Mesenchymal stem cell (in vitro differentiated cells and primary cell): ENCODE results near the gene OGFOD2.
A peak's percentile ranks its signal among the peaks of the same experiment; 100 is the strongest.

ENCODE experiments used
- DNase-seq: peaks from one replicate; pipeline ENCODE4 v3.0.0-alpha.2; 2013
- H2AFZ ChIP-seq: one replicate; pipeline ENCODE4 v1.6.1; 2013; ENCODE audit warnings: low read depth, mild to moderate bottlenecking, control low read depth, inconsistent platforms, low read length, moderate library complexity
- H2AK5ac ChIP-seq: 2 replicates; pipeline ENCODE4 v1.6.1; 2013; ENCODE audit warnings: low read length, moderate library complexity, mild to moderate bottlenecking, inconsistent platforms; ENCODE audit not compliant: severe bottlenecking
- H2BK120ac ChIP-seq: one replicate; pipeline ENCODE4 v1.6.1; 2013; ENCODE audit warnings: low read depth, mild to moderate bottlenecking, inconsistent platforms, low read length, moderate library complexity
- H2BK12ac ChIP-seq, 2 experiments: one replicate each; pipeline ENCODE4 v1.6.1; 2013; ENCODE audit warnings: inconsistent platforms in 2 of 2, low read length in 2 of 2, mild to moderate bottlenecking in 2 of 2, moderate library complexity in 2 of 2, control low read depth in 1 of 2
- H2BK15ac ChIP-seq: one replicate; pipeline ENCODE4 v1.6.1; 2013; ENCODE audit warnings: mild to moderate bottlenecking, low read depth, inconsistent platforms; ENCODE audit not compliant: poor library complexity, severe bottlenecking
- H2BK5ac ChIP-seq: 2 replicates; pipeline ENCODE4 v1.6.1; 2013; ENCODE audit warnings: low read depth, mild to moderate bottlenecking, low read length, control low read depth, inconsistent platforms; ENCODE audit not compliant: poor library complexity, severe bottlenecking
- H3K14ac ChIP-seq, 2 experiments: one replicate each; pipeline ENCODE4 v1.6.1; 2013; ENCODE audit warnings: inconsistent platforms in 2 of 2, low read length in 2 of 2, control low read depth in 1 of 2, mild to moderate bottlenecking in 1 of 2, moderate library complexity in 1 of 2
- H3K18ac ChIP-seq, 2 experiments: one replicate each; pipeline ENCODE4 v1.6.1; 2013; ENCODE audit warnings: inconsistent platforms in 2 of 2, low read length in 2 of 2, control low read depth in 1 of 2, low read depth in 1 of 2, mild to moderate bottlenecking in 1 of 2
- H3K23ac ChIP-seq, 2 experiments: one replicate each; pipeline ENCODE4 v1.6.1; 2013; ENCODE audit warnings: inconsistent platforms in 2 of 2, low read length in 2 of 2, mild to moderate bottlenecking in 2 of 2, moderate library complexity in 2 of 2, control low read depth in 1 of 2
- H3K27ac ChIP-seq: 2 replicates; pipeline ENCODE4 v1.5.1; 2013; ENCODE audit warnings: mild to moderate bottlenecking, moderate library complexity, low read length, control low read depth, inconsistent platforms; ENCODE audit not compliant: poor library complexity, severe bottlenecking
- H3K27me3 ChIP-seq, 2 experiments: 2 replicates each; pipeline versions ENCODE4 v1.6.1 to v1.7.0; 2013; ENCODE audit warnings: low read length in 2 of 2, mild to moderate bottlenecking in 2 of 2, moderate library complexity in 2 of 2, control low read depth in 1 of 2, inconsistent platforms in 1 of 2; ENCODE audit not compliant: control insufficient read depth in 1 of 2, insufficient read depth in 1 of 2
- H3K36me3 ChIP-seq, 2 experiments: 2 replicates each; pipeline versions ENCODE4 v1.6.1 to v1.7.0; 2013; ENCODE audit warnings: low read length in 2 of 2, control low read depth in 1 of 2, inconsistent platforms in 1 of 2, low read depth in 1 of 2, mild to moderate bottlenecking in 1 of 2; ENCODE audit not compliant: insufficient read depth in 2 of 2, control insufficient read depth in 1 of 2
- H3K4ac ChIP-seq, 2 experiments: one replicate each; pipeline ENCODE4 v1.6.1; 2013; ENCODE audit warnings: inconsistent platforms in 2 of 2, low read length in 2 of 2, mild to moderate bottlenecking in 2 of 2, moderate library complexity in 2 of 2, control low read depth in 1 of 2, low read depth in 1 of 2
- H3K4me1 ChIP-seq: 2 replicates; pipeline ENCODE4 v1.6.1; 2013; ENCODE audit warnings: low read depth, low read length, control low read depth; ENCODE audit not compliant: control insufficient read depth, insufficient read depth
- H3K4me2 ChIP-seq: 2 replicates; pipeline ENCODE4 v1.6.1; 2013; ENCODE audit warnings: low read length, mild to moderate bottlenecking, inconsistent platforms; ENCODE audit not compliant: poor library complexity, severe bottlenecking
- H3K4me3 ChIP-seq, 2 experiments: 2 replicates each; pipeline versions ENCODE4 v1.5.1 to v1.7.0; 2013; ENCODE audit warnings: low read length in 2 of 2, mild to moderate bottlenecking in 2 of 2, control low read depth in 1 of 2, low read depth in 1 of 2; ENCODE audit not compliant: insufficient read depth in 1 of 2
- H3K79me1 ChIP-seq: replicated peaks from 2 replicates; pipeline ENCODE4 v1.6.1; 2013; ENCODE audit warnings: mild to moderate bottlenecking, control low read depth, low read length, inconsistent platforms; ENCODE audit not compliant: poor library complexity, severe bottlenecking
- H3K9ac ChIP-seq: 2 replicates; pipeline ENCODE4 v1.7.0; 2013; ENCODE audit warnings: mild to moderate bottlenecking, low read length, moderate library complexity
- H3K9me3 ChIP-seq: 2 replicates; pipeline ENCODE4 v1.7.0; 2013; ENCODE audit warnings: mild to moderate bottlenecking, low read length; ENCODE audit not compliant: control insufficient read depth
- H4K8ac ChIP-seq: one replicate; pipeline ENCODE4 v1.6.1; 2013; ENCODE audit warnings: inconsistent platforms, mild to moderate bottlenecking, low read length, moderate library complexity
- H4K91ac ChIP-seq: one replicate; pipeline ENCODE4 v1.6.1; 2013; ENCODE audit warnings: mild to moderate bottlenecking, low read length, inconsistent platforms
- WGBS: methylation state at CpG from one replicate; pipeline ENCODE4 v1.1.7; 2013; ENCODE audit warnings: mixed read lengths; 5-methylcytosine and 5-hydroxymethylcytosine counted together

The OGFOD2 gene

DNA sequence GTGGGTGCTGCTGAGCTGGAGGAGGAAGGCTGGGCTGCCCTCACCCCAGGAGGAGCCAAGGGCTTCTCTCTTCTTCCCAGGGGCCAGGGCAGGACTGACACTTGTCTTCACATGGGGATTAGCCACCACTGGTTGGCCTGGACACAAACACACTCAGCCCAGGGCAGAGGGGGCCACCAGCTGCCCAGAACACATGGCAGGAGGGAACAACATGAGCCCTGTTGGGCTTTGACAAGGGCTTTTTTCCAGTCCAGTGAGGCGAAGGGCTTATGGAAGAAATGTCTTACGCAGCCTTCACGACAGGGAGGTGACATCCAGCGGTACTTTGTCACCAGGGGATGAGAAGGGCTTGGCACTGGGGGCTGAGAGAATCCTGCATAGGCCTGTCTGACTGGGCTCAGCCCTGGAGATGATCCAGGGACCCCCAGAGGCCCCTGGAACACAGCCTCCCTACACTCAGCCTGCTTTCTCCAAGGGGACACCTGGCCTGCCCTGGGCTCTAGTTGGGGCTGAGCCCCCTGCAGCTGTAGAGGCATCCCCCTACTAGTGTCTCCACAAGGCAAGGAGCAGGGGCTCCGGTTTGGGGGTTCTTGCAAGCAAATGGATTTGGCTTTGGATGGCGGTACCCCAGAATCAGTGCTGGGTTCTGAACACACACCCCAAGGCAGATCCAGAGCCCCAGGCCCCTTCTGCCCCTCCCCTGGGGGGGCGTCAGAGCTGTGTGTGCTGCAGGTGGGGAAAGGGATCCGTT lies 24.3 kb downstream of the OGFOD2 start:
- H4K91ac ChIP-seq, result no peak overlapping the region
- no peak for DNase-seq
- H2AK5ac ChIP-seq, result no peak overlapping the region
- H3K36me3 ChIP-seq, result peaks cover 32 to 49% of the 10 kb centered on the region in 2 experiments
- no peak overlapping the region for H3K4me2 ChIP-seq
- no peak overlapping the region for H2BK15ac ChIP-seq
- H2AFZ ChIP-seq, result no peak overlapping the region
- H2BK5ac ChIP-seq, result no peak overlapping the region
- H3K4me1 ChIP-seq, result peaks cover 5% of the 10 kb centered on the region
- H2BK12ac ChIP-seq, result no peak overlapping the region
- H3K18ac ChIP-seq, result no peak overlapping the region
- no peaks in the 10 kb centered on the region for H3K9me3 ChIP-seq
- H2BK120ac ChIP-seq, result no peak overlapping the region
- H3K27ac ChIP-seq, result no peak overlapping the region
- H3K23ac ChIP-seq, result no peak overlapping the region
- no peak overlapping the region for H4K8ac ChIP-seq
- 94% methylated on average over 6 of the region's 8 CpGs for WGBS
- no peak overlapping the region for H3K4me3 ChIP-seq
- H3K27me3 ChIP-seq, result no peaks in the 10 kb centered on the region
- H3K79me1 ChIP-seq, result no peaks in the 10 kb centered on the region
- H3K14ac ChIP-seq, result no peak overlapping the region
- H3K4ac ChIP-seq, result no peak overlapping the region
- H3K9ac ChIP-seq, result no peak overlapping the region

DNA sequence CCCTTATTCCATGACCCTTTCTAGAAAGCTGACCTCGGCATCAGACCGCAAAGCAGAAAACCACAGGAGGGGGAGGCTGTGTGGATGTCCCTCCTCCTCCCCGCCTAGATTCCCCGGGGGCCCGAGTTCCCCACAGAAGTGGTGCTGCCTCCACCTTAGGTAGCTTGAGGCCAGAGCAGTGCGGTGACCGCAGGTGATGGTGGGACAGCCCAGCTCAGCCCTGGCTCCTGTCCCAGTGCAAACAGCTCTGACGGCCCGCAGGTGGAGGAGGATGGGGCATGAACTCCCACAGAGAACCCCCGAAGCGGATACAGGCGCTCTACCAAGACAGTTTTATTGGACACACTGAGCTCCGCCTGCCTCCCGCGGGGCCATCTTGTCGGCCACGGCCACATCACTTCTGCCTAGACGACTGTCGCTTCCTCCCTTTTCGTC lies 25.0 kb downstream of the OGFOD2 start:
- no peak overlapping the region for H3K14ac ChIP-seq
- no peak overlapping the region for H2AK5ac ChIP-seq
- no peak overlapping the region for H2BK5ac ChIP-seq
- no peak overlapping the region for H2AFZ ChIP-seq
- H4K8ac ChIP-seq, result no peak overlapping the region
- no peak overlapping the region for H2BK120ac ChIP-seq
- H3K27me3 ChIP-seq, result no peaks in the 10 kb centered on the region
- no peak overlapping the region for H2BK15ac ChIP-seq
- no peaks in the 10 kb centered on the region for H3K9me3 ChIP-seq
- no peaks in the 10 kb centered on the region for H3K79me1 ChIP-seq
- H3K27ac ChIP-seq, result no peak overlapping the region
- peaks cover 35 to 49% of the 10 kb centered on the region in 2 experiments for H3K36me3 ChIP-seq
- no peak overlapping the region for H2BK12ac ChIP-seq
- peaks cover 5% of the 10 kb centered on the region for H3K4me1 ChIP-seq
- H3K4ac ChIP-seq, result no peak overlapping the region
- DNase-seq, result no peak
- no peak overlapping the region for H4K91ac ChIP-seq
- H3K9ac ChIP-seq, result no peak overlapping the region
- no peak overlapping the region for H3K4me2 ChIP-seq
- WGBS, result 95% methylated on average over 18 of the region's 20 CpGs
- H3K23ac ChIP-seq, result no peak overlapping the region
- H3K18ac ChIP-seq, result no peak overlapping the region
- peak overlapping the region in 1 of 2 experiments; percentile 9 for H3K4me3 ChIP-seq

DNA sequence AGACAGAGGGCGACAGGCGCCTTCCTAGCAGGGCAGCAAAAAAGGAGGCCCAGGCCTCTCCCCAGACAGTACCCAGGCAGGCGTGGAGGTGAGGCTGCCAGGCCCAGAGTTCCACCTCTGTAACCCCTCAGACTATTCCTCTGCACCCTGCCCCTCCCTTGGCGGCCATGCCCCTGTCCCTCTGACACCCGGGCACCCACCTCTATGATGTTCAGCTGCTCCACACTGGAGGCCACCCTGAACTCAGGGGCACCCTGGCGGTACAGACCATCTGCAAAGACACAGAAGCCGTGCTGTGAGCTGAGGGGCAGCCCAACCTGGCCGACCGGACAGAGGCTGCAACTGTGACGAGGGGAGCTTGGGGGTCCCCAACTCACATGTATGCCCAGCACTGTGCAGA lies 25.5 kb downstream of the OGFOD2 start:
- Histone ChIP-seq H3K23ac (no peak overlapping the region), H3K27ac (no peak overlapping the region), H4K91ac (no peak overlapping the region), H2AFZ (no peak overlapping the region), H3K18ac (no peak overlapping the region), H4K8ac (no peak overlapping the region), H2BK15ac (no peak overlapping the region), H3K4me1 (peaks cover 5% of the 10 kb centered on the region), H3K9ac (no peak overlapping the region), H3K9me3 (no peaks in the 10 kb centered on the region), H3K4me2 (no peak overlapping the region), H3K4me3 (no peak overlapping the region), H3K79me1 (no peaks in the 10 kb centered on the region), H3K14ac (no peak overlapping the region), H3K4ac (no peak overlapping the region), H2BK120ac (no peak overlapping the region), H2BK12ac (no peak overlapping the region), H2BK5ac (no peak overlapping the region), H2AK5ac (no peak overlapping the region), H3K36me3 (peaks cover 39 to 49% of the 10 kb centered on the region in 2 experiments), H3K27me3 (no peaks in the 10 kb centered on the region)
- whole genome bisulfite sequencing, result 97% methylated on average over 10 of the region's 10 CpGs
- DNase-seq, result no peak

DNA sequence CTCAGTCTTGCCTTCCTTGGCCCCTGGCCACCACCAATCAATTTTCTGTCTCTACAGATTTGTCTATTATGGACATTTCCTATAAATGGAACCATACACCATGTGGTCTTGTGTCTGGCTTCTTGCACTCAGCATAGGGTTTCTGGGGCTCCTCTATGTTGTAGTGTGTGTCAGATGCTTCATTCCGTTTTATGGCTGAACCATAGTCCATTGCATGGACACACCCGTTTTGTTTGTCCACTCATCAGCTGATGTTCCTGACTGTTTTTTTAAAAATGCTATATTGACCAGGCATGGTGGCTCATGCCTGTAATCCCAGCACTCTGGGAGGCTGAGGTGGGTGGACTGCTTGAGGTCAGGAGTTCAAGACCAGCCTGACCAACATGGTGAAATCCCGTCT lies 26.4 kb downstream of the OGFOD2 start:
- H3K36me3 ChIP-seq, result peaks cover 39 to 42% of the 10 kb centered on the region in 2 experiments

More for the DNA sequence above, 26.4 kb downstream of the OGFOD2 start:
- Histone ChIP-seq H2BK15ac (no peak overlapping the region), H3K27me3 (no peaks in the 10 kb centered on the region), H2BK5ac (no peak overlapping the region), H3K23ac (no peak overlapping the region), H3K4me1 (peaks cover 5% of the 10 kb centered on the region), H3K4me2 (no peak overlapping the region), H3K79me1 (no peaks in the 10 kb centered on the region), H3K14ac (no peak overlapping the region), H4K8ac (no peak overlapping the region), H3K9ac (no peak overlapping the region), H3K18ac (no peak overlapping the region), H2AK5ac (no peak overlapping the region), H4K91ac (no peak overlapping the region), H3K9me3 (no peaks in the 10 kb centered on the region), H2AFZ (no peak overlapping the region), H2BK12ac (no peak overlapping the region), H2BK120ac (no peak overlapping the region), H3K4ac (no peak overlapping the region), H3K27ac (no peak overlapping the region), H3K4me3 (no peak overlapping the region)
- 97% methylated on average over 3 of the region's 3 CpGs for whole genome bisulfite sequencing
- DNase-seq, result no peak
